HepG2 (cell line): Measurements from ENCODE around the gene SPACDR. TPM values are rescaled to one million over a fixed set of nuclear protein-coding genes. Genes with fewer than 3 reads are reported as not detected.
A peak's percentile ranks its signal among the peaks of the same experiment; 100 is the strongest.

Experiments used
- AGO1 ChIP-seq: fragments of 200-400 bp; formaldehyde crosslinking; IDR thresholded peaks from 2 replicates; pipeline ENCODE4 v1.6.1; 2017; ENCODE audit warnings: mild to moderate bottlenecking, low read depth, low read length, moderate library complexity; ENCODE audit not compliant: poor library complexity, severe bottlenecking
- ATF5 ChIP-seq: sonication (generic); formaldehyde crosslinking; IDR thresholded peaks from 2 replicates; pipeline ENCODE4 v1.4.0; 2020; ENCODE audit warnings: mild to moderate bottlenecking, low read depth, missing genetic modification reagents
- BCLAF1 ChIP-seq: fragments of 450-650 bp; IDR thresholded peaks from 2 replicates; pipeline ENCODE4 v1.6.1; 2017; ENCODE audit warnings: mild to moderate bottlenecking
- BRD4 ChIP-seq: sonication (generic); formaldehyde crosslinking; IDR thresholded peaks from 2 replicates; pipeline ENCODE4 v1.4.0; 2020; ENCODE audit warnings: missing genetic modification reagents
- CREBL2 ChIP-seq: sonication (generic); formaldehyde crosslinking; IDR thresholded peaks from 2 replicates; pipeline ENCODE4 v1.8.1; 2023; ENCODE audit warnings: missing genetic modification reagents, mild to moderate bottlenecking, borderline replicate concordance
- EP300 ChIP-seq, 3 experiments: sonication (generic) in 1 of 3; formaldehyde crosslinking in 1 of 3; IDR thresholded peaks; 2 replicates each; pipeline versions ENCODE4 v1.5.1 to v1.6.1; 2011 to 2020; ENCODE audit warnings: low read depth in 2 of 3, low read length in 2 of 3, borderline replicate concordance in 1 of 3, improper control_type of control experiment in 1 of 3, mild to moderate bottlenecking in 1 of 3, missing genetic modification reagents in 1 of 3, moderate library complexity in 1 of 3
- HHEX ChIP-seq: IDR thresholded peaks from 2 replicates; pipeline ENCODE4 v1.6.1; 2016; ENCODE audit warnings: control low read depth
- HNRNPK ChIP-seq: fragments of 200-400 bp; formaldehyde crosslinking; IDR thresholded peaks from 2 replicates; pipeline ENCODE4 v1.6.1; 2018; ENCODE audit warnings: low read length, low read depth, moderate library complexity, mild to moderate bottlenecking; ENCODE audit not compliant: poor library complexity, severe bottlenecking
- KDM5B ChIP-seq: sonication (generic); formaldehyde crosslinking; IDR thresholded peaks from 2 replicates; pipeline ENCODE4 v1.4.0; 2020; ENCODE audit warnings: missing genetic modification reagents, mild to moderate bottlenecking, borderline replicate concordance
- KMT2B ChIP-seq: IDR thresholded peaks from 2 replicates; pipeline ENCODE4 v1.6.1; 2016; ENCODE audit warnings: missing genetic modification reagents, missing compliant biosample characterization
- NFATC3 ChIP-seq: sonication (generic); formaldehyde crosslinking; IDR thresholded peaks from 2 replicates; pipeline ENCODE4 v1.5.1; 2020; ENCODE audit warnings: mild to moderate bottlenecking, missing genetic modification reagents
- RBFOX2 ChIP-seq: fragments of 200-400 bp; formaldehyde crosslinking; IDR thresholded peaks from 2 replicates; pipeline ENCODE4 v1.6.1; 2017; ENCODE audit warnings: low read depth, mild to moderate bottlenecking, low read length
- SMYD3 ChIP-seq: sonication (generic); formaldehyde crosslinking; IDR thresholded peaks from 2 replicates; pipeline ENCODE4 v1.8.1; 2023; ENCODE audit warnings: mild to moderate bottlenecking, missing genetic modification reagents
- SRSF4 ChIP-seq: fragments of 200-400 bp; formaldehyde crosslinking; IDR thresholded peaks from one replicate; pipeline ENCODE4 v1.6.1; 2018; ENCODE audit warnings: mild to moderate bottlenecking, low read depth, low read length, moderate library complexity; ENCODE audit not compliant: poor library complexity, severe bottlenecking
- TCF7 ChIP-seq: sonication (generic); IDR thresholded peaks from 2 replicates; pipeline ENCODE4 v1.6.1; 2016; ENCODE audit warnings: antibody characterized with exemption, low read depth
- TFAP4 ChIP-seq: sonication (generic); IDR thresholded peaks from 2 replicates; pipeline ENCODE4 v1.6.1; 2016; ENCODE audit warnings: low read depth, borderline replicate concordance
- ZBTB20 ChIP-seq: sonication (generic); formaldehyde crosslinking; IDR thresholded peaks from 2 replicates; pipeline ENCODE4 v1.8.1; 2023; ENCODE audit warnings: missing genetic modification reagents, low read depth, mild to moderate bottlenecking, borderline replicate concordance
- ZFP37 ChIP-seq: sonication (generic); formaldehyde crosslinking; IDR thresholded peaks from 2 replicates; pipeline ENCODE4 v1.4.0; 2020; ENCODE audit warnings: missing genetic modification reagents, borderline replicate concordance
- ZNF230 ChIP-seq: sonication (generic); formaldehyde crosslinking; IDR thresholded peaks from 2 replicates; pipeline ENCODE4 v1.4.0; 2020; ENCODE audit warnings: mild to moderate bottlenecking, missing genetic modification reagents
- ZNF260 ChIP-seq: sonication (generic); formaldehyde crosslinking; IDR thresholded peaks from 2 replicates; pipeline ENCODE4 v1.4.0; 2020; ENCODE audit warnings: missing genetic modification reagents, low read depth, mild to moderate bottlenecking, borderline replicate concordance
- ZNF34 ChIP-seq: sonication (generic); formaldehyde crosslinking; IDR thresholded peaks from 2 replicates; pipeline ENCODE4 v1.4.0; 2020; ENCODE audit warnings: mild to moderate bottlenecking, missing genetic modification reagents, borderline replicate concordance
- ZNF501 ChIP-seq: sonication (generic); formaldehyde crosslinking; IDR thresholded peaks from 2 replicates; pipeline ENCODE4 v1.5.1; 2020; ENCODE audit warnings: mild to moderate bottlenecking, moderate library complexity, missing genetic modification reagents
- ZNF510 ChIP-seq: sonication (generic); formaldehyde crosslinking; IDR thresholded peaks from 2 replicates; pipeline ENCODE4 v1.4.0; 2020; ENCODE audit warnings: low read depth, mild to moderate bottlenecking, missing genetic modification reagents
- ZNF670 ChIP-seq: sonication (generic); formaldehyde crosslinking; IDR thresholded peaks from 2 replicates; pipeline ENCODE4 v1.8.0; 2022; ENCODE audit warnings: mild to moderate bottlenecking, missing genetic modification reagents, borderline replicate concordance
- polyA plus RNA-seq, 8 experiments: library from polyadenylated mRNA; depleted of rRNA in 3 of 8; stranded (reverse) in 7 of 8; unstranded in 1 of 8; fragments of >200 nt; fragmentation: Illumina TruSeq in 4 of 8; extraction: Trizol in 4 of 8; gene quantifications; 2 replicates each; pipeline versions ENCODE4 v1.2.1 to v1.2.3, GENCODE V29; 2011 to 2016; ENCODE audit warnings: low read depth in 4 of 8, missing spikeins in 1 of 8, mixed read lengths in 1 of 8; ENCODE audit not compliant: insufficient read depth in 1 of 8
- total RNA-seq, 5 experiments: library from RNA; depleted of rRNA; stranded (reverse); fragments of >200 nt; fragmentation: Illumina TruSeq; extraction: Trizol; gene quantifications; 2 replicates each; pipeline ENCODE4 v1.2.3, GENCODE V29; 2016; ENCODE audit warnings: low read depth in 1 of 5

The SPACDR gene
- total and polyA plus RNA-seq, 2 of the 13 experiments (the other 11 are each of a cell fraction or from before 2014, with no cell fraction given) = 0.41 TPM; not detected in 1

- TF ChIP-seq BCLAF1 (no peak), ZNF230 (CRISPR knock-in tag) (peak; percentile 41; the same call in 1 of the 2 replicates), AGO1 (peak; percentile 77), TFAP4 (peak; percentile 45; the same call in 1 of the 2 replicates), ZFP37 (CRISPR knock-in tag) (peak; percentile 71; the same call in 1 of the 2 replicates), HNRNPK (peak; percentile 100), ZBTB20 (no peak; the same call in 1 of the 2 replicates), CREBL2 (CRISPR knock-in tag) (peak; percentile 81; the same call in 1 of the 2 replicates), EP300 (IDR thresholded peaks at IDR 0.05; ENCODE audit: low read depth in 2 of 2, low read length in 2 of 2) (no peak; a peak in 1 of 4 replicates), EP300 (CRISPR knock-in tag; IDR thresholded peaks at IDR 0.05; ENCODE audit: borderline replicate concordance) (peak; percentile 38), HHEX (CRISPR knock-in tag) (no peak), TCF7 (no peak), BRD4 (CRISPR knock-in tag) (peak; percentile 75; the same call in 1 of the 2 replicates), ZNF34 (no peak), RBFOX2 (peak; percentile 99), KDM5B (CRISPR knock-in tag) (peak; percentile 75; the same call in 1 of the 2 replicates), SRSF4 (no peak), ZNF260 (CRISPR knock-in tag) (no peak), ATF5 (CRISPR knock-in tag) (peak; percentile 21; the same call in 1 of the 2 replicates), KMT2B (CRISPR knock-in tag) (peak; percentile 51; the same call in 1 of the 2 replicates), ZNF510 (CRISPR knock-in tag) (peak; percentile 26), ZNF501 (CRISPR knock-in tag) (peak; percentile 96), SMYD3 (CRISPR knock-in tag) (peak; percentile 21; the same call in 1 of the 2 replicates), ZNF670 (CRISPR knock-in tag) (peak; percentile 90; the same call in 1 of the 2 replicates), NFATC3 (CRISPR knock-in tag) (peak; percentile 60; the same call in 1 of the 2 replicates)
Measured at GRCh38 chr7:100428199-100428966, 35.7 kb downstream of the SPACDR start, which contains the start of gene ZCWPW1 (continued).
